ENCODE measurements around the gene IGFL2. TPM values are rescaled to one million over a fixed set of nuclear protein-coding genes. Genes with fewer than 3 reads are reported as not detected.

IGFL2 gene
- 0.21 and 0.23 TPM in 2 replicates for polyA plus RNA-seq (2012; rRNA removed)
- polyA plus RNA-seq (2012; cell fraction: cytosol; rRNA removed) = 0.05 and 0.06 TPM in 2 replicates
- polyA plus RNA-seq (2012; cell fraction: nucleus; rRNA removed) = 0.11 and 0.18 TPM in 2 replicates

DNA sequence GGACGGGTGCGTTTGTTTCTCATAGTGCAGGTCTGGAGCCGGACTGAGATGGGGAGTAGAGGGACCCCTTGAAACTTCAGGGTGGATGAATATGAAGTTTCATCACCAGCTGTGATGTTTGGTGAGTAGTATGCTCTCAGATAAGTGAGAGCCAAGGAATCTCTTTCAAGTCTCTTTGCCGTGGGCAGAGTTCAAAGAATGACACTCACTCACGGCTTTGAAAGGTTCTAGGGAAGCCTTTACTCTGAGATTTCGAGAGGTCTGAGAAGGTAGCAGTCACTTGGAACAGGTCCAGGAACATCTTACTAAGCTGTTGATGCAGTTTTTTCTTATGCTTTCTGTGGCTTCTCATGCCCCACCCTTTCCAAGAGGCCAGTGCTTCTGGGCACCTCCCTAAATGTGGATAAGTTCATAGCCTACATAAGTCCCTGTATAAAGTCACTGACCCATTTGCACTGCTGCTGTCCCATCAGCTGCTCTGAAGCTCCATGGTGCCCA is at the start of gene IGFL2:
Gene IGFL2, plus strand, starts transcription at position 448 of the 498 bp plus-strand sequence. Its CDS starts 41 bp downstream, at position 489.
- no peak within 1 kb of the TSS for H3K27ac ChIP-seq (ENCODE audit: low read depth in 2 of 2, low read length in 1 of 2)
- H3K4me3 ChIP-seq (ENCODE audit: low read depth in 2 of 2, low read length in 1 of 2) = no peak within 1 kb of the TSS
- WGBS (ENCODE audit: low lambda C conversion rate) = 62% methylated on average over 6 of the region's 6 CpGs
- no peaks in the 10 kb centered on the region for H4K20me1 ChIP-seq (ENCODE audit: insufficient read depth)
- H3K9me3 ChIP-seq = no peaks in the 10 kb centered on the region
- no peaks in the 10 kb centered on the region for H3K9me2 ChIP-seq
- TF ChIP-seq, protein P1, sequence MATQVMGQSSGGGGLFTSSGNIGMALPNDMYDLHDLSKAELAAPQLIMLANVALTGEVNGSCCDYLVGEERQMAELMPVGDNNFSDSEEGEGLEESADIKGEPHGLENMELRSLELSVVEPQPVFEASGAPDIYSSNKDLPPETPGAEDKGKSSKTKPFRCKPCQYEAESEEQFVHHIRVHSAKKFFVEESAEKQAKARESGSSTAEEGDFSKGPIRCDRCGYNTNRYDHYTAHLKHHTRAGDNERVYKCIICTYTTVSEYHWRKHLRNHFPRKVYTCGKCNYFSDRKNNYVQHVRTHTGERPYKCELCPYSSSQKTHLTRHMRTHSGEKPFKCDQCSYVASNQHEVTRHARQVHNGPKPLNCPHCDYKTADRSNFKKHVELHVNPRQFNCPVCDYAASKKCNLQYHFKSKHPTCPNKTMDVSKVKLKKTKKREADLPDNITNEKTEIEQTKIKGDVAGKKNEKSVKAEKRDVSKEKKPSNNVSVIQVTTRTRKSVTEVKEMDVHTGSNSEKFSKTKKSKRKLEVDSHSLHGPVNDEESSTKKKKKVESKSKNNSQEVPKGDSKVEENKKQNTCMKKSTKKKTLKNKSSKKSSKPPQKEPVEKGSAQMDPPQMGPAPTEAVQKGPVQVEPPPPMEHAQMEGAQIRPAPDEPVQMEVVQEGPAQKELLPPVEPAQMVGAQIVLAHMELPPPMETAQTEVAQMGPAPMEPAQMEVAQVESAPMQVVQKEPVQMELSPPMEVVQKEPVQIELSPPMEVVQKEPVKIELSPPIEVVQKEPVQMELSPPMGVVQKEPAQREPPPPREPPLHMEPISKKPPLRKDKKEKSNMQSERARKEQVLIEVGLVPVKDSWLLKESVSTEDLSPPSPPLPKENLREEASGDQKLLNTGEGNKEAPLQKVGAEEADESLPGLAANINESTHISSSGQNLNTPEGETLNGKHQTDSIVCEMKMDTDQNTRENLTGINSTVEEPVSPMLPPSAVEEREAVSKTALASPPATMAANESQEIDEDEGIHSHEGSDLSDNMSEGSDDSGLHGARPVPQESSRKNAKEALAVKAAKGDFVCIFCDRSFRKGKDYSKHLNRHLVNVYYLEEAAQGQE (IDR thresholded peaks at IDR 0.05; ENCODE audit: low read depth, low read length) = no peak
- TF ChIP-seq, protein P2, sequence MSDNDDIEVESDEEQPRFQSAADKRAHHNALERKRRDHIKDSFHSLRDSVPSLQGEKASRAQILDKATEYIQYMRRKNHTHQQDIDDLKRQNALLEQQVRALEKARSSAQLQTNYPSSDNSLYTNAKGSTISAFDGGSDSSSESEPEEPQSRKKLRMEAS (IDR thresholded peaks at IDR 0.05; ENCODE audit: low read depth) = no peak
- TF ChIP-seq SIN3A (IDR thresholded peaks at IDR 0.05; ENCODE audit: borderline replicate concordance, low read depth, low read length) = no peak
- no peak for TF ChIP-seq YY1 (IDR thresholded peaks at IDR 0.05; ENCODE audit: low read depth)
- no peak for TF ChIP-seq POLR2AphosphoS5 (IDR thresholded peaks at IDR 0.05; ENCODE audit: low read depth, low read length)
- TF ChIP-seq, protein P3, sequence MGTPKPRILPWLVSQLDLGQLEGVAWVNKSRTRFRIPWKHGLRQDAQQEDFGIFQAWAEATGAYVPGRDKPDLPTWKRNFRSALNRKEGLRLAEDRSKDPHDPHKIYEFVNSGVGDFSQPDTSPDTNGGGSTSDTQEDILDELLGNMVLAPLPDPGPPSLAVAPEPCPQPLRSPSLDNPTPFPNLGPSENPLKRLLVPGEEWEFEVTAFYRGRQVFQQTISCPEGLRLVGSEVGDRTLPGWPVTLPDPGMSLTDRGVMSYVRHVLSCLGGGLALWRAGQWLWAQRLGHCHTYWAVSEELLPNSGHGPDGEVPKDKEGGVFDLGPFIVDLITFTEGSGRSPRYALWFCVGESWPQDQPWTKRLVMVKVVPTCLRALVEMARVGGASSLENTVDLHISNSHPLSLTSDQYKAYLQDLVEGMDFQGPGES (IDR thresholded peaks at IDR 0.05; ENCODE audit: low read depth, low read length) = no peak
- no peak for TF ChIP-seq JUND (IDR thresholded peaks at IDR 0.05)
- TF ChIP-seq TEAD4 (IDR thresholded peaks at IDR 0.05; ENCODE audit: borderline replicate concordance, insufficient read depth) = no peak
- H3F3A ChIP-seq (replicated peaks; ENCODE audit: insufficient read depth) = no peaks in the 10 kb centered on the region
- no peak within 1 kb of the TSS for H2AFZ ChIP-seq (ENCODE audit: low read depth)
- no peaks in the 10 kb centered on the region for H3K36me3 ChIP-seq (replicated peaks in 1 of 2; ENCODE audit: control insufficient read depth in 1 of 2, insufficient read depth in 2 of 2, low read length in 1 of 2)
- H3K79me2 ChIP-seq (ENCODE audit: insufficient read depth) = no peaks in the 10 kb centered on the region
- no peaks in the 10 kb centered on the region for H3K27me3 ChIP-seq (ENCODE audit: insufficient read depth)
- H3K4me1 ChIP-seq (ENCODE audit: control insufficient read depth in 1 of 2, insufficient read depth in 2 of 2, low read depth in 1 of 2, low read length in 1 of 2) = no peaks in the 10 kb centered on the region
- CTCF ChIA-PET = interaction anchor here (0.6 to 1.5 kb wide), 3 partner anchors 37 to 225 kb away, joined by 3 to 4 read pairs (median 3); no protein-coding TSS in a partner anchor
- H3K9ac ChIP-seq = no peak within 1 kb of the TSS
- POLR2A ChIA-PET = no interaction called here
- DNase-seq = no peak
- no peak within 1 kb of the TSS for H3K4me2 ChIP-seq

DNA sequence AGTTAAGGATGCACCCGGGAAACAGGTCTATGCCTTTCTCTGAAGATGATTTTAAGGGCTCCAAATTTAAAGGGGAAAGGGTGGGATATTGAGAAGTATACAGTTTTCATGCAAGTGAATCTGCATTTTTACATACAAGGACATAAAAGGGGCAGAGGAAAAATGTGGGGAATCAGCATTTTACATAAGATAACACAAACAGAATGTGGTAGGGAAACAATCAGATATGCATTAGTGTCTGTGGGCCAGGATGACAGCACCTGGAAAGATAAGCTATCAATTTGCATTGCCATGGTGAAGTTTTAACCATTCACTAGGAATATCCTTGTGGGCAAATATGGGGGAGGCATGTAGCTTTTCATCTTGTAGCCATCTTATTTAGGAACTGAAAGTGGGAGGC is 47.7 kb upstream of the IGFL2 start:
- H3K9me3 ChIP-seq = no peaks in the 10 kb centered on the region
- H3K36me3 ChIP-seq (replicated peaks in 1 of 2; ENCODE audit: control insufficient read depth in 1 of 2, insufficient read depth in 2 of 2, low read length in 1 of 2) = no peaks in the 10 kb centered on the region
- no peaks in the 10 kb centered on the region for H4K20me1 ChIP-seq (ENCODE audit: insufficient read depth)
- ChIA-PET POLR2A (no interaction called here), CTCF (interaction anchor here (0.9 to 3.2 kb wide), 5 partner anchors 10 to 165 kb away, joined by 3 to 12 read pairs (median 4); no protein-coding TSS in a partner anchor)
- no peaks in the 10 kb centered on the region for H3K4me1 ChIP-seq (ENCODE audit: control insufficient read depth in 1 of 2, insufficient read depth in 2 of 2, low read depth in 1 of 2, low read length in 1 of 2)
- H3K4me2 ChIP-seq = no peak overlapping the region
- 2% methylated on average over 1 of the region's 1 CpG for WGBS (ENCODE audit: low lambda C conversion rate)
- no peaks in the 10 kb centered on the region for H3K79me2 ChIP-seq (ENCODE audit: insufficient read depth)
- H3K27me3 ChIP-seq (ENCODE audit: insufficient read depth) = peaks cover 13% of the 10 kb centered on the region; the same call in 1 of the 2 replicates
- no peak for DNase-seq
- H3K4me3 ChIP-seq (ENCODE audit: low read depth in 2 of 2, low read length in 1 of 2) = no peak overlapping the region
- no peak overlapping the region for H2AFZ ChIP-seq (ENCODE audit: low read depth)
- H3K9ac ChIP-seq = no peak overlapping the region
- H3F3A ChIP-seq (replicated peaks; ENCODE audit: insufficient read depth) = no peaks in the 10 kb centered on the region
- no peaks in the 10 kb centered on the region for H3K9me2 ChIP-seq
- H3K27ac ChIP-seq (ENCODE audit: low read depth in 2 of 2, low read length in 1 of 2) = no peak overlapping the region
- TF ChIP-seq, protein P2 (IDR thresholded peaks at IDR 0.05; ENCODE audit: low read depth) = no peak
- TF ChIP-seq EZH2phosphoT487 (IDR thresholded peaks at IDR 0.05; ENCODE audit: borderline replicate concordance, low read depth) = no peak
- no peak for TF ChIP-seq NRF1 (IDR thresholded peaks at IDR 0.05; ENCODE audit: low read depth, low read length)
- no peak for TF ChIP-seq CHD2 (IDR thresholded peaks at IDR 0.05; ENCODE audit: low read length, partially characterized antibody)
- TF ChIP-seq FOSL2 (IDR thresholded peaks at IDR 0.05; ENCODE audit: borderline replicate concordance, low read depth) = no peak
- no peak for TF ChIP-seq MXI1 (IDR thresholded peaks at IDR 0.05; ENCODE audit: low read depth, low read length)
- no peak for TF ChIP-seq GABPA (IDR thresholded peaks at IDR 0.05; ENCODE audit: low read depth)
- TF ChIP-seq, protein P4, sequence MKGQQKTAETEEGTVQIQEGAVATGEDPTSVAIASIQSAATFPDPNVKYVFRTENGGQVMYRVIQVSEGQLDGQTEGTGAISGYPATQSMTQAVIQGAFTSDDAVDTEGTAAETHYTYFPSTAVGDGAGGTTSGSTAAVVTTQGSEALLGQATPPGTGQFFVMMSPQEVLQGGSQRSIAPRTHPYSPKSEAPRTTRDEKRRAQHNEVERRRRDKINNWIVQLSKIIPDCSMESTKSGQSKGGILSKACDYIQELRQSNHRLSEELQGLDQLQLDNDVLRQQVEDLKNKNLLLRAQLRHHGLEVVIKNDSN (IDR thresholded peaks at IDR 0.05; ENCODE audit: borderline replicate concordance, low read depth) = no peak
- TF ChIP-seq, protein P5, sequence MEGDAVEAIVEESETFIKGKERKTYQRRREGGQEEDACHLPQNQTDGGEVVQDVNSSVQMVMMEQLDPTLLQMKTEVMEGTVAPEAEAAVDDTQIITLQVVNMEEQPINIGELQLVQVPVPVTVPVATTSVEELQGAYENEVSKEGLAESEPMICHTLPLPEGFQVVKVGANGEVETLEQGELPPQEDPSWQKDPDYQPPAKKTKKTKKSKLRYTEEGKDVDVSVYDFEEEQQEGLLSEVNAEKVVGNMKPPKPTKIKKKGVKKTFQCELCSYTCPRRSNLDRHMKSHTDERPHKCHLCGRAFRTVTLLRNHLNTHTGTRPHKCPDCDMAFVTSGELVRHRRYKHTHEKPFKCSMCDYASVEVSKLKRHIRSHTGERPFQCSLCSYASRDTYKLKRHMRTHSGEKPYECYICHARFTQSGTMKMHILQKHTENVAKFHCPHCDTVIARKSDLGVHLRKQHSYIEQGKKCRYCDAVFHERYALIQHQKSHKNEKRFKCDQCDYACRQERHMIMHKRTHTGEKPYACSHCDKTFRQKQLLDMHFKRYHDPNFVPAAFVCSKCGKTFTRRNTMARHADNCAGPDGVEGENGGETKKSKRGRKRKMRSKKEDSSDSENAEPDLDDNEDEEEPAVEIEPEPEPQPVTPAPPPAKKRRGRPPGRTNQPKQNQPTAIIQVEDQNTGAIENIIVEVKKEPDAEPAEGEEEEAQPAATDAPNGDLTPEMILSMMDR (IDR thresholded peaks at IDR 0.05) = no peak
- no peak for TF ChIP-seq RXRA (IDR thresholded peaks at IDR 0.05; ENCODE audit: borderline replicate concordance, low read depth)
- no peak for TF ChIP-seq RFX5 (IDR thresholded peaks at IDR 0.05; ENCODE audit: low read length)
- no peak for TF ChIP-seq SIN3A (IDR thresholded peaks at IDR 0.05; ENCODE audit: borderline replicate concordance, low read depth, low read length)
- TF ChIP-seq FOXJ3 (CRISPR knock-in tag; IDR thresholded peaks at IDR 0.05) = no peak
